AG04450 (cell line): ENCODE measurements around the gene ACOXL. TPM values are rescaled to one million over a fixed set of nuclear protein-coding genes. Genes with fewer than 3 reads are reported as not detected.

ENCODE experiments used
- CTCF ChIA-PET: fragments of 300-600, 350-600 bp; formaldehyde crosslinking; extraction: SDS; loops from one replicate; lab custom pipeline; 2022; ENCODE audit warnings: antibody characterized with exemption, inconsistent platforms; lab: Charles Lee
- POLR2A ChIA-PET: fragments of 350-600 bp; formaldehyde crosslinking; extraction: SDS; loops from one replicate; lab custom pipeline; 2021; ENCODE audit warnings: antibody characterized with exemption, inconsistent platforms; lab: Yijun Ruan, JAX
- DNase-seq: peaks from one replicate; pipeline ENCODE4 v3.0.0-alpha.2; 2011; ENCODE audit warnings: low read depth, low spot score
- H3K27ac ChIP-seq: one replicate; pipeline ENCODE4 v1.5.1; 2012; ENCODE audit warnings: low read depth, low read length, control low read depth
- H3K27me3 ChIP-seq: one replicate; pipeline ENCODE4 v1.6.0; 2012; ENCODE audit warnings: low read length; ENCODE audit not compliant: control insufficient read depth, insufficient read depth
- H3K4me3 ChIP-seq: 2 replicates; pipeline ENCODE4 v1.5.1; 2011; ENCODE audit warnings: mild to moderate bottlenecking, low read depth, low read length, control low read depth
- H3K9me3 ChIP-seq: 2 replicates; pipeline ENCODE4 v1.5.1; 2012; ENCODE audit warnings: low read length; ENCODE audit not compliant: control insufficient read depth, insufficient read depth
- CTCF ChIP-seq: IDR thresholded peaks from 2 replicates; pipeline ENCODE4 v1.5.1; 2011; ENCODE audit warnings: low read depth, low read length, control low read depth, inconsistent platforms
- polyA plus RNA-seq: library from polyadenylated mRNA; depleted of rRNA; stranded (reverse); fragments of >200 nt; gene quantifications from 2 replicates; pipeline ENCODE4 v1.2.3, GENCODE V29; 2011

Gene ACOXL
- polyA plus RNA-seq, 1 experiment, result not detected

DNA sequence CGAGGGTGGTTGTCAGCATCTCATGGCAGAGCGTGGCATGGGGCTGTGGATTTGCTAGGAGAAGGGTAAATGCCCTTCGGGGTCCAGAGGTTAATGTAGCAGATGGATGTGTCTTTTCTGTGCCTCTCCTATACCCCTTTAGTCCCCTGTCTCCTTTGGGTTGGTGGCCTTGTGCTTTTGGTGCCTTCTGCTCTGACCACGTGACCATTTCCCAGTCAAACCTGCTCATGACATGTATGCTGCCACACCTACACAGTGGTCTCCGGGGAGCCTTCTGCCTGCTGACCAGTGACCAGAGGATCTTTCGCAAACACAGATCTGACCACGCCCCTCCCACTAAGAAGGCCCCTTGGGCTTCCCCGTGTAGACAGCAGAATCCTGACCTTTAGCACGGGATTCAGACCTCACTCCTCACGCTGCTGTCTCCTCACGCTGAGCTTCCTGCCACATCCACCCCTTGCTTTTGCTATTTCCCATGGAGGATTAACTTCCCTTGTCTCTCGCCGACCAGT is 116.2 kb downstream of the ACOXL start:
- Histone ChIP-seq H3K9me3 (no peaks in the 10 kb centered on the region), H3K27ac (no peak overlapping the region), H3K27me3 (peaks cover 11% of the 10 kb centered on the region), H3K4me3 (no peak overlapping the region)
- DNase-seq, result no peak
- CTCF ChIA-PET, result no interaction called here
- TF ChIP-seq CTCF, result no peak
- POLR2A ChIA-PET, result no interaction called here

DNA sequence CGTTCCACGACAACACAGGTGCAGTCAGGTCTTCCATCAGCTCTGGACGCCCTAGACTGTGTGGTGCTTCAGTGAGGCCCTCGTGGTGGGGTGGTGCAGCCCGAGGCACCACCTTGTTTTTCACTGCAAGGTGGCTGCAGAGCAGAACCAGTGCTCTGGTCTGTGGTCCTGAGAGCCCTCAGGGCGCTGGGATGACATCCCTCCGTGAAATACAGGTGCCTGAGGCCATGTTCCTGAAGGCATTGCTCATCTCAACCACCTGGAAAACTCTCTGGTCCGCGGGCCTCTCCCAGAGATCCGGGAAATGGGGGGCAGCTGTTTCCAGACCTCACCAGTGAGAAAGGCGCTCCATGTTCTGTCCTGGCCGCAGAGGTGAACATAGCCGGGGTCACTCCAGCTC is 119.2 kb downstream of the ACOXL start:
- TF ChIP-seq CTCF, result no peak
- Histone ChIP-seq H3K9me3 (no peaks in the 10 kb centered on the region), H3K4me3 (no peak overlapping the region), H3K27ac (no peak overlapping the region), H3K27me3 (peaks cover 11% of the 10 kb centered on the region)
- no peak for DNase-seq
- ChIA-PET POLR2A (no interaction called here), CTCF (no interaction called here)

GRCh38 chr2:110852051-110852450 is 119.7 kb downstream of the ACOXL start:
- H3K27ac ChIP-seq, result no peak overlapping the region
- ChIA-PET CTCF (interaction anchor here (1.4 kb wide), 1 partner anchor 10 kb away, joined by 5 read pairs; no protein-coding TSS in a partner anchor), POLR2A (no interaction called here)
- no peak for TF ChIP-seq CTCF
- H3K9me3 ChIP-seq, result no peaks in the 10 kb centered on the region
- H3K27me3 ChIP-seq, result peaks cover 14% of the 10 kb centered on the region
- H3K4me3 ChIP-seq, result no peak overlapping the region
- DNase-seq, result no peak

GRCh38 chr2:110852541-110853263 is 120.3 kb downstream of the ACOXL start:
- Histone ChIP-seq H3K27ac (no peak overlapping the region), H3K9me3 (no peaks in the 10 kb centered on the region), H3K4me3 (no peak overlapping the region), H3K27me3 (peaks cover 12% of the 10 kb centered on the region)
- no peak for DNase-seq
- TF ChIP-seq CTCF, result no peak
- ChIA-PET POLR2A (no interaction called here), CTCF (interaction anchor here (1.1 to 1.6 kb wide), 5 partner anchors 9 to 33 kb away, joined by 3 to 11 read pairs (median 5); no protein-coding TSS in a partner anchor)

DNA sequence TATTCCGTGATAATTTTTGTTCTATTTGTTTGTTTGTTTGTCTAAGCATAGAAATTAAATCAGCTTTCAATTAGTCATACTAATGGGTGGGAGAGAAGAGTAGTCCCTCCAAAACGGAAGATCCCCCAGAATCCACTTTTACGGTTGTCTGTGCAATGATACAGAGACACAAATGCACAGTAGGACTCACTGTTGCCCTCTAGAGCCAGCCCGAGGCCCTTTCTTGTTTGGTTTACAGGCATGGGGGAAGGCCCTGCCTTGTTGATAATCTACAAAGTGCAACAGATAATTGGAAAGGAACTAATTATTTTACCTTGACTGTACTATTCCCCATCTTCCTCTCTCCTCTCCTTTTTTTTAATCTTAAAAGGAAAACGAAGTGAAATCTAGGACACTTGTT is 121.1 kb downstream of the ACOXL start:
- DNase-seq, result no peak
- Histone ChIP-seq H3K9me3 (no peaks in the 10 kb centered on the region), H3K27ac (no peak overlapping the region), H3K4me3 (no peak overlapping the region), H3K27me3 (peaks cover 12% of the 10 kb centered on the region)
- ChIA-PET CTCF (interaction anchor here (1.0 to 1.6 kb wide), 6 partner anchors 8 to 34 kb away, joined by 3 to 11 read pairs (median 4); no protein-coding TSS in a partner anchor), POLR2A (no interaction called here)
- peak; percentile 62 for TF ChIP-seq CTCF
